Measurements from ENCODE around the gene RPL5.

DNA sequence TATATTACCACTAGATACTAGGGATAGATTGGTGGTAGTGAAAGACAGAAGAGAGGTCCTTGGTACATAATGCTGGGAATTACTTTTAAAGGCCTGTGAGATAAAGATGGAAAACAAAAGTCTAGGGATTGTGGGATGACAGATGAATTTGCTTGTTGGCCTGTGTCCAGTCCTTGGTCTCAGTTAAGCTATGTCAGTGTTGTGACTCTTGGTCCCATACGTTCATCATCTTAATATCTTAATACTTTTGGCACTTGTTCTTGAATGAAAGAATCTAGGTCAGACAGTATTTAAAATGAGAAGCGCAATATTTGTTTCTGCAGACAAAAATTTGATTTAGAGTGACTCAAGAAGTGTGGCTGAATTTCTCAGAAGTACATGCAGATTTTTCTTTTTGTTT is 7.6 kb downstream of the RPL5 start:
- TF ChIP-seq, protein P1, sequence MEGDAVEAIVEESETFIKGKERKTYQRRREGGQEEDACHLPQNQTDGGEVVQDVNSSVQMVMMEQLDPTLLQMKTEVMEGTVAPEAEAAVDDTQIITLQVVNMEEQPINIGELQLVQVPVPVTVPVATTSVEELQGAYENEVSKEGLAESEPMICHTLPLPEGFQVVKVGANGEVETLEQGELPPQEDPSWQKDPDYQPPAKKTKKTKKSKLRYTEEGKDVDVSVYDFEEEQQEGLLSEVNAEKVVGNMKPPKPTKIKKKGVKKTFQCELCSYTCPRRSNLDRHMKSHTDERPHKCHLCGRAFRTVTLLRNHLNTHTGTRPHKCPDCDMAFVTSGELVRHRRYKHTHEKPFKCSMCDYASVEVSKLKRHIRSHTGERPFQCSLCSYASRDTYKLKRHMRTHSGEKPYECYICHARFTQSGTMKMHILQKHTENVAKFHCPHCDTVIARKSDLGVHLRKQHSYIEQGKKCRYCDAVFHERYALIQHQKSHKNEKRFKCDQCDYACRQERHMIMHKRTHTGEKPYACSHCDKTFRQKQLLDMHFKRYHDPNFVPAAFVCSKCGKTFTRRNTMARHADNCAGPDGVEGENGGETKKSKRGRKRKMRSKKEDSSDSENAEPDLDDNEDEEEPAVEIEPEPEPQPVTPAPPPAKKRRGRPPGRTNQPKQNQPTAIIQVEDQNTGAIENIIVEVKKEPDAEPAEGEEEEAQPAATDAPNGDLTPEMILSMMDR (IDR thresholded peaks at IDR 0.05) = no peak
- TF ChIP-seq, protein P2, sequence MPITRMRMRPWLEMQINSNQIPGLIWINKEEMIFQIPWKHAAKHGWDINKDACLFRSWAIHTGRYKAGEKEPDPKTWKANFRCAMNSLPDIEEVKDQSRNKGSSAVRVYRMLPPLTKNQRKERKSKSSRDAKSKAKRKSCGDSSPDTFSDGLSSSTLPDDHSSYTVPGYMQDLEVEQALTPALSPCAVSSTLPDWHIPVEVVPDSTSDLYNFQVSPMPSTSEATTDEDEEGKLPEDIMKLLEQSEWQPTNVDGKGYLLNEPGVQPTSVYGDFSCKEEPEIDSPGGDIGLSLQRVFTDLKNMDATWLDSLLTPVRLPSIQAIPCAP (CRISPR knock-in tag; IDR thresholded peaks at IDR 0.05) = no peak

Measured in WTC11 (cell line).